HG03354 (cell line): Measurements from ENCODE around the gene MAMLD1.

Experiments
- ATAC-seq: cut with Tn5 transposase; IDR thresholded peaks from one replicate; pipeline ENCODE4 v1.9.1; 2021; ENCODE audit warnings: mild to moderate bottlenecking; ENCODE audit not compliant: unreplicated experiment, poor library complexity, severe bottlenecking

The MAMLD1 gene

GRCh38 chrX:150348365-150348764 is 14.8 kb upstream of the MAMLD1 start:
- no peak for ATAC-seq

- no peak for ATAC-seq
Observed at GRCh38 chrX:150352114-150352513, 11.0 kb upstream of the MAMLD1 start.

GRCh38 chrX:150352581-150352980 is 10.5 kb upstream of the MAMLD1 start:
- ATAC-seq: no peak

- no peak for ATAC-seq
Observed at GRCh38 chrX:150355913-150356312, 7.2 kb upstream of the MAMLD1 start.

GRCh38 chrX:150357790-150358189 is 5.3 kb upstream of the MAMLD1 start:
- ATAC-seq: no peak

GRCh38 chrX:150358651-150359050 is 4.5 kb upstream of the MAMLD1 start:
- no peak for ATAC-seq

- no peak for ATAC-seq
Observed at GRCh38 chrX:150360331-150360730, 2.8 kb upstream of the MAMLD1 start.

- no peak for ATAC-seq
Observed at GRCh38 chrX:150361070-150361776, 1.9 kb upstream of the MAMLD1 start.

- no peak for ATAC-seq
Observed at GRCh38 chrX:150361777-150362351, 1.3 kb upstream of the MAMLD1 start.

- no peak for ATAC-seq
Observed at GRCh38 chrX:150363561-150364346, 637 bp downstream of the MAMLD1 start.

- no peak for ATAC-seq
Observed at GRCh38 chrX:150364347-150365050, 1.4 kb downstream of the MAMLD1 start.

- ATAC-seq: no peak
Observed at GRCh38 chrX:150365051-150365989, 2.2 kb downstream of the MAMLD1 start.

GRCh38 chrX:150365990-150366911 is 3.1 kb downstream of the MAMLD1 start:
- ATAC-seq: no peak

- ATAC-seq: no peak
Observed at GRCh38 chrX:150366951-150367545, 3.9 kb downstream of the MAMLD1 start.

- ATAC-seq: no peak
Observed at GRCh38 chrX:150370589-150371312, 7.6 kb downstream of the MAMLD1 start.

- ATAC-seq: no peak
Observed at GRCh38 chrX:150371877-150372276, 8.8 kb downstream of the MAMLD1 start.

- no peak for ATAC-seq
Observed at GRCh38 chrX:150372280-150372679, 9.2 kb downstream of the MAMLD1 start.
